A549 (cell line): ENCODE results near the gene CHST15. TPM values are rescaled to one million over a fixed set of nuclear protein-coding genes. Genes with fewer than 3 reads are reported as not detected.

Experiments
- ATAC-seq, 2 experiments: fragments of 200-7000 bp in 1 of 2; fragments of >200 bp in 1 of 2; cut with Nextera tagmentation in 1 of 2; cut with Tn5 transposase in 1 of 2; 3 replicates each; pipeline versions ENCODE4 v1.8.0 to v1.9.1; 2018 to 2020; ENCODE audit warnings: mild to moderate bottlenecking in 1 of 2, moderate library complexity in 1 of 2
- CTCF ChIA-PET: fragments of 300-600 bp; sonication (Branson Sonifier 250); formaldehyde crosslinking; extraction: SDS; loops from one replicate; lab custom pipeline; 2021; ENCODE audit warnings: antibody characterized with exemption, inconsistent platforms; lab: Yijun Ruan, JAX
- POLR2A ChIA-PET: fragments of 350-600 bp; formaldehyde crosslinking; extraction: SDS; loops from one replicate; lab custom pipeline; 2021; ENCODE audit warnings: antibody characterized with exemption, inconsistent platforms; lab: Yijun Ruan, JAX
- DNase-seq, 2 experiments: peaks; one replicate each; pipeline versions ENCODE4 v3.0.0 to v3.0.0-alpha.2; 2011 to 2016; ENCODE audit warnings: low read depth in 1 of 2, low spot score in 1 of 2
- FAIRE-seq: peaks from 2 replicates; lab custom pipeline; 2011; peaks lifted over from hg19 to GRCh38; lab: Jason Lieb, UNC
- H3K27ac ChIP-seq, 2 experiments: fragments of >200 bp; sonication (Bioruptor Twin); formaldehyde crosslinking; 3 replicates each; pipeline ENCODE4 v1.5.1; 2016 to 2017
- H3K4me1 ChIP-seq: fragments of >200 bp; sonication (Bioruptor Twin); formaldehyde crosslinking; 3 replicates; pipeline ENCODE4 v1.6.1; 2016
- H3K4me2 ChIP-seq: fragments of >200 bp; sonication (Bioruptor Twin); formaldehyde crosslinking; 3 replicates; pipeline ENCODE4 v1.6.1; 2016
- H3K4me3 ChIP-seq: fragments of >200 bp; sonication (Bioruptor Twin); formaldehyde crosslinking; 3 replicates; pipeline ENCODE4 v1.5.1; 2016
- H3K9me3 ChIP-seq: fragments of >200 bp; sonication (Bioruptor Twin); formaldehyde crosslinking; 3 replicates; pipeline ENCODE4 v1.6.1; 2016
- CBX2 ChIP-seq: fragments of 200-600 bp; sonication (generic); IDR thresholded peaks from 2 replicates; pipeline ENCODE4 v1.6.1; 2016; ENCODE audit warnings: low read depth, mild to moderate bottlenecking, borderline replicate concordance
- CBX8 ChIP-seq: fragments of 200-600 bp; sonication (generic); IDR thresholded peaks from 2 replicates; pipeline ENCODE4 v1.6.1; 2016
- EHF ChIP-seq: fragments of 250-450 bp; sonication (Bioruptor Pico); IDR thresholded peaks from 2 replicates; pipeline ENCODE4 v1.5.0; 2020; ENCODE audit warnings: mild to moderate bottlenecking
- EHMT2 ChIP-seq: fragments of 200-600 bp; sonication (generic); IDR thresholded peaks from 2 replicates; pipeline ENCODE4 v1.6.1; 2016; ENCODE audit warnings: antibody characterized with exemption, low read depth, mild to moderate bottlenecking, moderate library complexity
- FOSL2 ChIP-seq, 2 experiments: fragments of 450-650 bp in 1 of 2; fragments of >200 bp in 1 of 2; sonication (Bioruptor Twin) in 1 of 2; formaldehyde crosslinking; IDR thresholded peaks; 2 replicates each; pipeline versions ENCODE4 v1.5.0 to v1.6.1; 2016 to 2020; ENCODE audit warnings: mild to moderate bottlenecking in 1 of 2, moderate library complexity in 1 of 2
- KDM5A ChIP-seq: fragments of 200-600 bp; sonication (generic); IDR thresholded peaks from 2 replicates; pipeline ENCODE4 v1.6.1; 2016; ENCODE audit warnings: antibody characterized with exemption, mild to moderate bottlenecking
- MAFK ChIP-seq: fragments of 450-650 bp; IDR thresholded peaks from 2 replicates; pipeline ENCODE4 v1.6.1; 2014; ENCODE audit not compliant: partially characterized antibody
- PHF8 ChIP-seq: fragments of 200-600 bp; sonication (generic); IDR thresholded peaks from 2 replicates; pipeline ENCODE4 v1.6.1; 2016; ENCODE audit warnings: low read depth, mild to moderate bottlenecking, antibody characterized with exemption, moderate library complexity, borderline replicate concordance
- RFX5 ChIP-seq: fragments of 450-650 bp; IDR thresholded peaks from 2 replicates; pipeline ENCODE4 v1.7.1; 2014; ENCODE audit warnings: antibody characterized with exemption, mild to moderate bottlenecking, moderate library complexity
- TP53 ChIP-seq: fragments of 250-450 bp; sonication (Bioruptor Pico); IDR thresholded peaks from 2 replicates; pipeline ENCODE4 v1.5.0; 2021; ENCODE audit warnings: mild to moderate bottlenecking, moderate library complexity
- ZNF302 ChIP-seq: fragments of 250-450 bp; sonication (Bioruptor Pico); IDR thresholded peaks from 2 replicates; pipeline ENCODE4 v1.9.0; 2021; ENCODE audit warnings: inconsistent platforms, mild to moderate bottlenecking, moderate library complexity
- WGBS: methylation state at CpG from one replicate; pipeline ENCODE4 v1.1.6; 2017; ENCODE audit errors: missing lambda C conversion rate; 5-methylcytosine and 5-hydroxymethylcytosine counted together
- polyA plus RNA-seq, 4 experiments: library from polyadenylated mRNA; depleted of rRNA in 3 of 4; stranded (reverse); fragments of >200 nt; fragmentation: RNase III in 1 of 4; extraction: RNeasy Plus Mini Kit Qiagen cat#74134 plus additional on column Dnase treatment in 1 of 4; gene quantifications; 2 replicates in 3 of 4; 3 replicates in 1 of 4; pipeline ENCODE4 v1.2.3, GENCODE V29; 2011 to 2017
- TF ChIP-seq, protein P1 (sequence below): fragments of >200 bp; sonication (Bioruptor Twin); formaldehyde crosslinking; IDR thresholded peaks from 3 replicates; pipeline ENCODE4 v1.5.1; 2016
- TF ChIP-seq, protein P2 (sequence below): IDR thresholded peaks from 2 replicates; pipeline ENCODE4 v1.6.1; 2012
- TF ChIP-seq, protein P3 (sequence below): IDR thresholded peaks from 2 replicates; pipeline ENCODE4 v1.6.1; 2012
- TF ChIP-seq, protein P4 (sequence below): fragments of >200 bp; sonication (Bioruptor Twin); formaldehyde crosslinking; IDR thresholded peaks from 3 replicates; pipeline ENCODE4 v1.6.1; 2016
- TF ChIP-seq, protein P5 (sequence below): fragments of 450-650 bp; IDR thresholded peaks from 2 replicates; pipeline ENCODE4 v1.6.1; 2014; ENCODE audit warnings: antibody characterized with exemption
- TF ChIP-seq, protein P6 (sequence below): fragments of 150-350 bp; IDR thresholded peaks from 2 replicates; pipeline ENCODE4 v1.6.1; 2014; ENCODE audit warnings: low read depth, mild to moderate bottlenecking, low read length

Gene CHST15
- polyA plus RNA-seq, 2 of the 4 experiments (the other 2 are of a cell fraction): 5.1 to 10.3 TPM

DNA sequence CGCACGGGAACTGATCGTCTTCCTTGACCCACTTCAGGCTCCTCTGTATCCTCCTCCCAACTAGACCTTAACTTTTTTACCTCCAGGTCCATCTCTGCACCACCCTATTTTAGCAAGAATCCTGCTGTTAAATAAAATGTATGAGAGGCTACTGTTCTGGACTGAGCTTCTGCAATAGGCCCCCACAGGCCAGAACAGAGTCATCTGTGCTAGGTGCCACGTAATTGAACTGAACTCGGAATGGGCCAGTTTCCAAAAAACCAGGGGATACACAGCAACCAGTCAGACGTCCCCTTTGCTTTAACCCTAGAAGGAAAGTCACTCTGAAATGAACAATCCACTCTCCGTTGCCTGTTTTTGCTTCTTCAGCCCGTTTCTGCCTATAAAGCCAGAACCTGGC, 71.3 kb downstream of the CHST15 start:
- FAIRE-seq (no peak), ATAC-seq (no peak), DNase-seq (no peak)
- 71% methylated on average over 8 of the region's 8 CpGs for WGBS
- no peak overlapping the region for H3K4me2 ChIP-seq
- ChIA-PET CTCF (interaction anchor here (1.9 to 3.5 kb wide), 2 partner anchors 28 to 367 kb away, joined by 8 to 10 read pairs; no protein-coding TSS in a partner anchor), POLR2A (no interaction called here)
- no peak overlapping the region for H3K27ac ChIP-seq
- H3K4me1 ChIP-seq: no peaks in the 10 kb centered on the region
- TF ChIP-seq, protein P1, sequence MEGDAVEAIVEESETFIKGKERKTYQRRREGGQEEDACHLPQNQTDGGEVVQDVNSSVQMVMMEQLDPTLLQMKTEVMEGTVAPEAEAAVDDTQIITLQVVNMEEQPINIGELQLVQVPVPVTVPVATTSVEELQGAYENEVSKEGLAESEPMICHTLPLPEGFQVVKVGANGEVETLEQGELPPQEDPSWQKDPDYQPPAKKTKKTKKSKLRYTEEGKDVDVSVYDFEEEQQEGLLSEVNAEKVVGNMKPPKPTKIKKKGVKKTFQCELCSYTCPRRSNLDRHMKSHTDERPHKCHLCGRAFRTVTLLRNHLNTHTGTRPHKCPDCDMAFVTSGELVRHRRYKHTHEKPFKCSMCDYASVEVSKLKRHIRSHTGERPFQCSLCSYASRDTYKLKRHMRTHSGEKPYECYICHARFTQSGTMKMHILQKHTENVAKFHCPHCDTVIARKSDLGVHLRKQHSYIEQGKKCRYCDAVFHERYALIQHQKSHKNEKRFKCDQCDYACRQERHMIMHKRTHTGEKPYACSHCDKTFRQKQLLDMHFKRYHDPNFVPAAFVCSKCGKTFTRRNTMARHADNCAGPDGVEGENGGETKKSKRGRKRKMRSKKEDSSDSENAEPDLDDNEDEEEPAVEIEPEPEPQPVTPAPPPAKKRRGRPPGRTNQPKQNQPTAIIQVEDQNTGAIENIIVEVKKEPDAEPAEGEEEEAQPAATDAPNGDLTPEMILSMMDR: no peak
- TF ChIP-seq, protein P2, sequence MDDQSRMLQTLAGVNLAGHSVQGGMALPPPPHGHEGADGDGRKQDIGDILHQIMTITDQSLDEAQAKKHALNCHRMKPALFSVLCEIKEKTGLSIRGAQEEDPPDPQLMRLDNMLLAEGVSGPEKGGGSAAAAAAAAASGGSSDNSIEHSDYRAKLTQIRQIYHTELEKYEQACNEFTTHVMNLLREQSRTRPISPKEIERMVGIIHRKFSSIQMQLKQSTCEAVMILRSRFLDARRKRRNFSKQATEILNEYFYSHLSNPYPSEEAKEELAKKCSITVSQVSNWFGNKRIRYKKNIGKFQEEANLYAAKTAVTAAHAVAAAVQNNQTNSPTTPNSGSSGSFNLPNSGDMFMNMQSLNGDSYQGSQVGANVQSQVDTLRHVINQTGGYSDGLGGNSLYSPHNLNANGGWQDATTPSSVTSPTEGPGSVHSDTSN: no peak
- TF ChIP-seq MAFK: no peak
- no peak overlapping the region for H3K4me3 ChIP-seq
- no peaks in the 10 kb centered on the region for H3K9me3 ChIP-seq

DNA sequence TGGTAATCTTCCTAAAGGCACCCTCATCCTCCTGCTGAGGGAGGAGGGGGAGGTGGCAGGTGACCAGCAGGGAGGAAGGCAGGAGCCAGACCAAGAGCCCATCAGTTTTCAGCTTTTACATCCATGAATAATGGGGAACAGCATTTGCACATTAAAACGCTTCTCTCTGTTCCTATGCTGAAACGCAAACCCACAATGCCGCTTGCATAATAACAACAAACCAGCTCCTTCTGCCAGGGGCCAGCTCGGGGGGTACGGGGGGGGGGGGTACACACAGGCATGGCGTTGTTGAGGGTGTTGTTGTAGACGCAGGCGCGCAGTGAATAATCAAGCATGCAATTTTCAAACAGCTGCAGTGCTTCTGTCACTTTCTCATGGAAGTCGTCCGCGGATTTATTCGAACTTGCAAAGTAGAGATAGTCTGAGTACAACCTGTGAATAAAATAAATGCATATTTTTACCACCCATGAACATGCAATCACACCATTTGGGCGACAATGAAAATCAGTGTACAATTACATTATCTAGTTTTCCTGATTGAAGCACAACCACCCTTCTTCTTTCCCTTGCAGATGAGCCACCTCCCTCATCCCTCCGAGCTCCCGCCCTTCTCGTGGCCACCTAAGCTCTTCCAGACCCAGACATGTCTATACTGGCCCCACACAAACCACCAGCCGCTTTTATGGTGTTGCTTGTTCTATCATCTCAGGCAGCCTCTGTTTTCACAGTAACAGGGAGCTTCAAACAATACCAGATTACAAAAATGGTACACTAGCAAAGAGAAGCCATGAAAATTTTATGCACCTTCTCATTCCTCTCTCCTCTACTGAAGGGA, 72.2 kb downstream of the CHST15 start:
- Histone ChIP-seq H3K4me2 (no peak overlapping the region), H3K27ac (no peak overlapping the region), H3K4me1 (no peaks in the 10 kb centered on the region), H3K4me3 (no peak overlapping the region)
- WGBS: 77% methylated on average over 17 of the region's 18 CpGs
- FAIRE-seq (no peak), DNase-seq (no peak)
- ChIA-PET POLR2A (no interaction called here), CTCF (interaction anchor here (1.9 to 3.5 kb wide), 2 partner anchors 27 to 368 kb away, joined by 8 to 10 read pairs; no protein-coding TSS in a partner anchor)
- TF ChIP-seq PHF8 (no peak), EHF (no peak), CBX2 (no peak)
- TF ChIP-seq, protein P3, sequence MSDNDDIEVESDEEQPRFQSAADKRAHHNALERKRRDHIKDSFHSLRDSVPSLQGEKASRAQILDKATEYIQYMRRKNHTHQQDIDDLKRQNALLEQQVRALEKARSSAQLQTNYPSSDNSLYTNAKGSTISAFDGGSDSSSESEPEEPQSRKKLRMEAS: no peak
- TF ChIP-seq, protein P4, sequence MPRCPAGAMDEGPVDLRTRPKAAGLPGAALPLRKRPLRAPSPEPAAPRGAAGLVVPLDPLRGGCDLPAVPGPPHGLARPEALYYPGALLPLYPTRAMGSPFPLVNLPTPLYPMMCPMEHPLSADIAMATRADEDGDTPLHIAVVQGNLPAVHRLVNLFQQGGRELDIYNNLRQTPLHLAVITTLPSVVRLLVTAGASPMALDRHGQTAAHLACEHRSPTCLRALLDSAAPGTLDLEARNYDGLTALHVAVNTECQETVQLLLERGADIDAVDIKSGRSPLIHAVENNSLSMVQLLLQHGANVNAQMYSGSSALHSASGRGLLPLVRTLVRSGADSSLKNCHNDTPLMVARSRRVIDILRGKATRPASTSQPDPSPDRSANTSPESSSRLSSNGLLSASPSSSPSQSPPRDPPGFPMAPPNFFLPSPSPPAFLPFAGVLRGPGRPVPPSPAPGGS: no peak
- TF ChIP-seq, all 56 proteins: peak for 0
- H3K9me3 ChIP-seq: no peaks in the 10 kb centered on the region
- ATAC-seq: no peak

DNA sequence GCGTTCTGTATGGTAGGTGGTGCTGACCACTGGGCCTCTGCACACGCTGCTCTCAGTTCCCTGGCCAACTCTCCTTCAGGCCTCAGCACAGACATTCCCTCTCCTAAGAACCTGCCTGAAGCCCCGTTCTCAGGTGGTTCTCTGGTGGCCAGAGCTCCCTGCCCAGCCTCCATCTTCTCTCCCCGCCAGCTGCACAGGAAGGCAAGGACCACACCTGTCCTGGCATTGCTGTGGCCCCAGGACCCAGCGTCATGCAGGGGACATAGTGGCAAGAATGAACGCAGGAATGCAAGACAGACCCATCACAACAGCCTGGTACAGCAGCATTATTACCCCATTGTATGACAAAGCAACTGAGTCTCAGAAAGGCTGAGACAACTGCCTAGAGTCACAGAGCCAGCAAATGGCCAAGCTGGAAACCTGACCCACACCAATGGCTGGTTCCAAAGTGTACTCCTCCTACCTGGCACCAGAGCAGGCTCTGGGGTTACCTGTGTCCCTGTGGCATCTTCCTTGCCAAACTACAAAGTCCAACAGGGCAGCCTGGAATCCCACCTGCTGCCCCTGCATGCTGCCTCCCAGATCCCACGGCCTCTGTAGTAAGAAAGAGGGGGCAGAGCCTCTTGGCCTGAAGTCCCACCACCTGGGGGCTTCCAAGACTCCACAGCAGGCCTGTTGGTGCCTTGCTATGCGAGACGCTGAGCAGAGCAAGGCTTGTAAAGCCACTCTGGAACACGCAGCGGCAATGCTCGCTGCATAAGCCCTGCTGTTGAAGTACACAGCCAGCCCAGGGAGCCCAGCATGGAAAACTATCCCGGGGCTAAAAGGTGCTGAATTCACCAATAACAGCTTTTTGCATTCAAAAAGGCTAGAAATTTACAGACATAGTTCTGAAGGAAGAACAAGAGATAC, 73.3 kb downstream of the CHST15 start:
- CTCF ChIA-PET: interaction anchor here (1.0 to 3.5 kb wide), 3 partner anchors 24 to 369 kb away, joined by 3 to 10 read pairs (median 8); no protein-coding TSS in a partner anchor
- no peak for ATAC-seq
- POLR2A ChIA-PET: no interaction called here
- TF ChIP-seq, protein P1: no peak
- TF ChIP-seq RFX5 (no peak), FOSL2 (IDR thresholded peaks at IDR 0.05) (no peak), FOSL2 (CRISPR knock-in tag; IDR thresholded peaks at IDR 0.05) (no peak), KDM5A (no peak), CBX8 (no peak), EHMT2 (no peak), ZNF302 (CRISPR knock-in tag) (no peak), MAFK (no peak), TP53 (CRISPR knock-in tag) (no peak)
- TF ChIP-seq, protein P5, sequence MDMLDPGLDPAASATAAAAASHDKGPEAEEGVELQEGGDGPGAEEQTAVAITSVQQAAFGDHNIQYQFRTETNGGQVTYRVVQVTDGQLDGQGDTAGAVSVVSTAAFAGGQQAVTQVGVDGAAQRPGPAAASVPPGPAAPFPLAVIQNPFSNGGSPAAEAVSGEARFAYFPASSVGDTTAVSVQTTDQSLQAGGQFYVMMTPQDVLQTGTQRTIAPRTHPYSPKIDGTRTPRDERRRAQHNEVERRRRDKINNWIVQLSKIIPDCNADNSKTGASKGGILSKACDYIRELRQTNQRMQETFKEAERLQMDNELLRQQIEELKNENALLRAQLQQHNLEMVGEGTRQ: no peak
- TF ChIP-seq, protein P6, sequence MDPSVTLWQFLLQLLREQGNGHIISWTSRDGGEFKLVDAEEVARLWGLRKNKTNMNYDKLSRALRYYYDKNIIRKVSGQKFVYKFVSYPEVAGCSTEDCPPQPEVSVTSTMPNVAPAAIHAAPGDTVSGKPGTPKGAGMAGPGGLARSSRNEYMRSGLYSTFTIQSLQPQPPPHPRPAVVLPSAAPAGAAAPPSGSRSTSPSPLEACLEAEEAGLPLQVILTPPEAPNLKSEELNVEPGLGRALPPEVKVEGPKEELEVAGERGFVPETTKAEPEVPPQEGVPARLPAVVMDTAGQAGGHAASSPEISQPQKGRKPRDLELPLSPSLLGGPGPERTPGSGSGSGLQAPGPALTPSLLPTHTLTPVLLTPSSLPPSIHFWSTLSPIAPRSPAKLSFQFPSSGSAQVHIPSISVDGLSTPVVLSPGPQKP: no peak
- TF ChIP-seq, protein P2: no peak

More for the DNA sequence above, 73.3 kb downstream of the CHST15 start:
- Histone ChIP-seq H3K9me3 (no peaks in the 10 kb centered on the region), H3K4me3 (no peak overlapping the region), H3K4me2 (no peak overlapping the region), H3K27ac (no peak overlapping the region), H3K4me1 (no peaks in the 10 kb centered on the region)
- FAIRE-seq: no peak
- no peak for DNase-seq
- 73% methylated on average over 8 of the region's 13 CpGs for WGBS
